Stimulated activated CD4-positive, alpha-beta T cell treated with anti-CD3 and anti-CD28 coated beads, TNF-alpha, amount 100 ng/mL, for 4 hours (primary cell): ENCODE data around the gene CACNB2.
"Not testable (repeated sequence)": the region's sequence is repeated elsewhere in the genome, so short reads cannot be mapped to it uniquely, and the experiment has no call there.

Experiments used
- DNase-seq, 3 experiments: peaks; one replicate each; pipeline ENCODE4 v3.0.0-alpha.2; 2020; ENCODE audit warnings: low read depth in 3 of 3

CACNB2 gene

GRCh38 chr10:18201877-18202276, 61.7 kb downstream of the CACNB2 start:
- DNase-seq: no peak

GRCh38 chr10:18202680-18203460, 62.6 kb downstream of the CACNB2 start:
- no peak for DNase-seq

GRCh38 chr10:18203471-18203870, 63.2 kb downstream of the CACNB2 start:
- DNase-seq: no peak

DNA sequence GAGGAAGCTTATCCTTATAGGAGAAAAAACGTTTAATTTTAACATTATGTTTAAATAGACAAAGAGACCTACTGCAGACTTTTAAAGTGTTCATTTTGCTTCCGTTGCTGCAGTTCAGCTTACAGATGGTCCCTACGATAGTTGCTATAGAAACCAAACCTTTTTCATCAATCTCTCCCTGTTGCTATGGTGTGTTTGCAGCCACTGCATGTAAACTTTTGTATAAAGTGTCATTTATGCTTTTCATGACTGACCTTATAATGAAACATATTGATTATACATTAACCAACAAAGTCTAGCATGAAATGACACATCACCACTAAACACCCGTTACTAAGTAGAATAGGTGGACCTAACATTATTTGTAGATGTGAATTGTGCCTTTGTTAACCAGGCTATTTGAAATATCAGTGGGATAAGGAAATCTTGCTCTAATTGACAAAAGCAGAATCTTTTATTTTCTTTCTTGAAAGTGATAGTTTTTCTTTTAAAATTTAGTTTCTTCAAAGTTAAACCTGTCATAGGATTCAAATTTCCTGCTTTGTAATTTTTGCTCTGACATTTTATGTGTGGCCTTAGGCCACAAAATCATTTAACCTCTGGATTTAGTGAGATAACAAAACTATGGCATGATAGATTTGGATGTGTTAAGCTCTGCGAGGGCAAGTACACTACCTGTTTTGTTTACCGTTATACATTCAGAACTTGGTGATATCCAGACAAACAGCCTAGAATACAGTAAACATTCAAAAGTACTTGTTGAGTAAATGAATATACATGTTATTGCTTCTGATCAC, 64.0 kb downstream of the CACNB2 start:
- DNase-seq: no peak

DNA sequence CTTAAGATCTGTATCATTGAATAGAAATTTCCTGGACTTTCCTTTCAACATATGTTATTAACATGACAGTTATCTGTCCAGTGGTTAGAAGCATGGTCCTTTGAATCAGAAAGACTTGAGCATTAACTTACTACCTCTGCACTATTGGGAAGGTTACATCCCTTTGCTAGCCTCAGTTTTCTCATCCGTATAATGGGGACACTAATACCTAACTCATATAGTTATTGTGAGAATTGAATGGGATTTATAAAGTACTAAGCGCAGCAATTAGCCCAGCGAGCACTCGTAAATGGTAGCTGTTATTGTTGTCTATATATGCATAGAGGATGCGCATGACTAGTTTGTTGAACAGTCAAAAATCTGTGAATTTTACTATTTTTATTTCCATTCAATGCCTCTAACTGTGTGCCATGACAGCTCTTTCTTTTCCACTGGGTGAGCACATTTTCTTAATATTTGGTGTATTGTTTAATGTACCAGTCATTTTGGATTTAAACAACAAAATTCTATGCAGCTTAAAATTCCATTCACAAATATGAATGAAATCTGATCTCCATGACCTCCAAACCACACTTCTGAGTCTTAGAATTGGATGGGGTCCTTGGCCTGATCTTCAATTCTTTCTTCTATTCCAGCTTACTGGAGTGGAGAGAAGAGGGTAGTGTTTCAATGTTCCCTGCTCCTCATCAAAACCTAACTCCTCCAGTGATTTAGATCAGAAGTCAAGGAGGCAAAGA, 65.0 kb downstream of the CACNB2 start:
- DNase-seq: no peak

DNA sequence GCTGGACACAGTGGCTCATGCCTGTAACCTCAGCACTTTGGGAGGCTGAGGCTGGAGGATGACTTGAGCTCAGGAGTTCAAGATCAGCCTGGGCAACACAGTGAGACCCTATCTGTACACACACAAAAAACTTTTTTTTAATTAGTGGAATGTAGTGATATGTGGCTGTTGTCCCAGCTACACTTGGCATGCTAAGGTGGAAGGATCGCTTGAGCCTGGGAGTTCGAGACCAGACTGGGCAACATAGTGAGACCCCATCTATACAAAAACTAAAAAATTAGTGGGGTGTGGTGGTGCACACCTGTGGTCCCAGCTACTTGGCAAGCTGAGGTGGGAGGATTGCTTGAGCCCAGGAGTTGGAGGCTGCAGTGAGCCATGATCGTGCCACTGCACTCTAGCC, 68.0 kb downstream of the CACNB2 start:
- DNase-seq: not testable (repeated sequence)

DNA sequence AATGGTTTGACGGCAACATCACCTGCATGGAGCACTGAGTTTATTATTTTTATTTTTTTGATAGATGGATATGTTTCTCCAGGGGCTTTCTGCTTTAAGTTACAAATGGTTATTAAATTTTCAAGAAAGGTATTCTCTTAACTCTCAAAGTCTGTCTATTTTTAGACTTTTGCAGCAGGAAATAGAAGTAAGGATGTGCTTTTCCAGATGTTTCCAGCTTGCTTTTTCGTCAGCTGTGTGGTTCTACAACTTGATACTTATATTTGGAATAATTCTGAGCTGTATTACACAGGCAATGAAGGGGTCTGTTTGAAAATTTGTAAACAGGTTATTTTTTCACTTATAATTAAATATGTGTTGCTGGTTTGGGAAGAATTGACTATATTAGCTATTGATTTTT, 69.0 kb downstream of the CACNB2 start:
- no peak for DNase-seq

DNA sequence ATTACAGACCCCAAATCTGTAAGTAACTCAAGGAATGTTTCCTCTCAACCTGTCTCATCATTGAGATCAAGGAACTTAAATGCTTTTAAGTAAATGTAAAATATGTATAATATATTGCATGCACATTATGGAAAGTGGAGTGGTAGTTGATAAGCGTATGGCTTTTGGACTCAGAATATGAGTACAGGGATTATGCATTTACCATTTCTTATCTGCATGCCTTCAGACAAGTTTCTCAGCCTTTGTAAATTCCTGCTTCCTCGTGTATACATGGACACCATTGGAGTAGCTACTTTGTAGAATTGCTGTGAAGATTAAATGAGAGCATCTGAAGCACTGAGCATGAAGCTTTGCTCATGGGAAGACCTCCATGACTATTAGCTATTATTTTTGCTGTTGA, 70.5 kb downstream of the CACNB2 start:
- no peak for DNase-seq

- DNase-seq: no peak
These were observed 71.6 kb downstream of the CACNB2 start for GRCh38 chr10:18211862-18212261.

GRCh38 chr10:18213271-18213670, 73.0 kb downstream of the CACNB2 start:
- no peak for DNase-seq

DNA sequence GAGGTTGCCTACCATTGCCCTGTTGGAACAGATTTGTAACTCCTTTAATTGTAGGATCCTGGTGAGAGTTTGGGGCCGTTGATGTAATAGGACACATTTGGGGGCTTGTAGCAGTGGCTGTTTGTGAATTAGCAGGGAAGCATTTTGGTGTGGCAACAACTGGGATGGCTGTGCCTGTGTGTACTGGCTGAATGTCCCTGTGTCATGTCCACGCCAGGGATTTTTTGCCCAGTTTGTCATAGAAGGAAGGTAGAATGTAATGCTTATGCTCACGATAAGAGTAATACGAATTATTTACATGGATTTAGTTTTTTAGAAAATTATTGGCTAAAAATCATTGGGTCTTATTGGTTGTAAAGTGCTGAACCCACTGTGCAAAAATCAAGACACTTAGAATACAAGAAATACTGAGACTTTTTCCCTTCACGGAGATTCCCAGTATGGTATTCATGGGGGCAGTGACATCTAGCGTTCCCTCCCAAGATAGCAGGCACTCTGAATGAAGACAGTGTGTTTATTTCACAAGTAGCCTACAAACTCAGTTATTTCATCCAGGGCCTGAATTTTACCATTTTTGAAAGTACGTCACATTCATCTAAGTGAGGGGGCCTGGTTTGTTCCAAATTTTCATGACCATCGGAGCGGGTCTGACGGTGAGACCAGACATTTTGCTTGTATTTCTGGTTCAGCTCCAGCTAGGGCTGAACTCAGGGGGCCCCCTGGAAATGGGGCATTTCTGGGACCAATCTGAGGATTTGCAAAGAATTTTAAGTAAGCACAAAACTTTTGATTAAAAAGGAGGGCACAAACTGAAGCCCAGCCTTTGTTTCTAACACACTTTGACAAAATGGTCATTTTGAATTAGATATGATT, 74.7 kb downstream of the CACNB2 start:
- no peak for DNase-seq

- no peak for DNase-seq
These were observed 76.3 kb downstream of the CACNB2 start for GRCh38 chr10:18216482-18216881.

DNA sequence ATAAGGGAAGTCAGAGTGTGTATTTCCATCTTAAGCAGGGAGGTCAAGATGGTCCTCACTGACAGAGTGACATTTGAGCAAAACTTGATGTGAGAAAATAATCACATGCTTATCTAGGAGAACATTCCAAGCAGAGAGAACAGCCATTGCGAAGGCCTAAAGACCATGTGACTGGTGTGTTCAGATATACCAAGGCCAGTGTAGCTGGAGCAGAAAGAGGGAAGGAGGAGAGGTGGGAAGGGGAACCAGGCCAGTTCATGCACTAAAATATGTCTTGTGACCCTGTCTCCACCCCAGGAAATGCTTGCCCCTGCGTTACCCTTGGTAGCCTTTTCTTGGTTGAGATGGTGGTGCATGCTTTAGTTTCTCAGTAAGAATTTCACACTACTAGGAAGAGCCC, 77.4 kb downstream of the CACNB2 start:
- no peak for DNase-seq

DNA sequence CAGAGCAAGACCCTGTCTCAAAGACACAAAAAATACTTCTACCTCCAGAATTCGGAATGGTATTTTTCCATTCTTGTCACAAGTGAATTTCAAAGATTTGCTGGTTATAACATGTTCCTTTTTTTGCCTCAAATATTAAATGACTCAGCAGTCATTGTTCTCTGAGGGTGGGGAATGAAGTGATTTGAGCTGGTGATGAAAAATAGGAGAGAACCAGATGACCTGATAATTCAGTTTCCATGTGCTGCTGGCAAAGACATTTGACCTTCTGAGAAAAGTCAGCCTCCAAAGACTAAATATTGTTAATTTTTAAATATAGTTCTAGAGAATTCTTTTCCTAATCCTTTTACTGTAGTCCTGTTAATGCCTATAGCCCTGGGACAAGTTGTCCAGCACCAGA, 78.9 kb downstream of the CACNB2 start:
- no peak for DNase-seq

GRCh38 chr10:18221123-18221522, 80.9 kb downstream of the CACNB2 start:
- DNase-seq: no peak

GRCh38 chr10:18221882-18222281, 81.7 kb downstream of the CACNB2 start:
- DNase-seq: no peak

GRCh38 chr10:18222866-18223265, 82.6 kb downstream of the CACNB2 start:
- DNase-seq: no peak

DNA sequence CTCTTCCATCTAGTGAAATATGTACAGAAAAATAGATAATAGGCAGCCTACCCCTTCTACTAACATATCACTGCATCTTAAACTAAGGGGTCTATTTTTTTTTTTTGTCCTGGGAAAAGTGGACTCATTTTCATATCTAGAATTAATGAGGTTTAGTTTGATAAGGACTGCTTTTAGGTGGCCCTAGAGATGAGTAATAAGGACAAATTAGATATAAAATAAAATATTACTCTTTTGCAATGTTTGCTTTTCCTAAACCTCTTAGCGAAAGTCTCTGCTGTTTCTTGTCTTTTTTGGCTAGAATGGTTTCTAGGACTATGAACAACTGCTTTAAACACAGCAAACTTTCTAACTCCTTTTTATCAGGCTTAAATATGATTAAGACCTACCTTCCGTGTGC, 83.7 kb downstream of the CACNB2 start:
- no peak for DNase-seq

- no peak for DNase-seq
These were observed 84.6 kb downstream of the CACNB2 start for GRCh38 chr10:18224626-18225445.

DNA sequence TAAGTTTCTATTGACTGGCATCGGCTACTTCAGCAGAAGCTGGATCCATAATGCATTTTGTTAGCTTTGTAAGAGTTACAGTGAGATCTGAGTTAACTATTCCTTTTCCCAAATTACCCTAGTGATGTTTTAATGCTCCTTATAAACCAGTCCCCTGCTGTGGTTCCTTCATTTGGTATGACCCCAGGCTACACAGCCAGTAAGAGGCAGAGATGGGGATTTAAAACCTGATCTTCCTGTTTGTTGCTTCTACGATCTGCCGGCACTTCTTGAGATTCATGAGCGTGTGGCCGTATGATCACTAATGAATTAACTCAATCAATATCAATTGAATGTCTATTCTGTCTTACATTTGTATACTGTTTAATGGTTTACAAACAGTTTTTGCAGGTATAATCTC, 86.1 kb downstream of the CACNB2 start:
- no peak for DNase-seq

DNA sequence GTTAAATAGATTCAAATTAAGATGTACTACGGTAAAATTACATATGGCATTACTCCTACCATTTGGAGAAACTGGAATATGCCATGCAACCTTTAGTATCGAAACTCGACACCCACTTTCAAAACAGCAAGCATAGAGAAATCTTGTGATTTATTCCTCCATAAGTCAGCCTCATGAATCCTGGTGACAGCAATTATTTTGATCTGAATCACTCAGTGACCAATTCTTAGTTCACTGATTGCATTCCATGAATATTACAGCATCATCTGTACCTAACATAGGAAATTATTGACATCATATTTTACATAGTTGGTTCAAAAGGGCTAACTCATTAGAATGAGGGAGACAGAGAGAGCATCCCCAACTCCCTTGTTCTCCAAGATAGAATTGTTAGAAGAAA, 89.6 kb downstream of the CACNB2 start:
- DNase-seq: no peak
